BJ (cell line): ENCODE results near the gene CIP2A. TPM values are rescaled to one million over a fixed set of nuclear protein-coding genes. Genes with fewer than 3 reads are reported as not detected.
"Not testable (repeated sequence)": the region's sequence is repeated elsewhere in the genome, so short reads cannot be mapped to it uniquely, and the experiment has no call there.

ENCODE experiments used
- CTCF ChIA-PET: fragments of 350-600 bp; formaldehyde crosslinking; extraction: SDS; loops from one replicate; lab custom pipeline; 2021; ENCODE audit warnings: antibody characterized with exemption, inconsistent platforms; lab: Yijun Ruan, JAX
- POLR2A ChIA-PET: fragments of 300-600 bp; sonication (Branson Sonifier 250); formaldehyde crosslinking; extraction: SDS; loops from one replicate; lab custom pipeline; 2021; ENCODE audit warnings: antibody characterized with exemption; lab: Charles Lee
- DNase-seq: peaks from one replicate; pipeline ENCODE4 v3.0.0-alpha.2; 2011; ENCODE audit warnings: low read depth
- H3K27me3 ChIP-seq: 2 replicates; pipeline ENCODE4 v1.6.0; 2011; ENCODE audit warnings: low read length; ENCODE audit not compliant: control insufficient read depth, insufficient read depth
- H3K36me3 ChIP-seq: 2 replicates; pipeline ENCODE4 v1.5.1; 2011; ENCODE audit warnings: low read length; ENCODE audit not compliant: control insufficient read depth, insufficient read depth
- H3K4me3 ChIP-seq: 2 replicates; pipeline ENCODE4 v1.5.1; 2011; ENCODE audit warnings: low read depth, mild to moderate bottlenecking, control low read depth, low read length
- polyA minus RNA-seq: library from RNA; depleted of rRNA, polyadenylated mRNA; stranded (reverse); fragments of >200 nt; gene quantifications from 2 replicates; pipeline ENCODE4 v1.2.3, GENCODE V29; 2011; rRNA and poly(A)+ RNA removed
- polyA plus RNA-seq: library from polyadenylated mRNA; depleted of rRNA; stranded (reverse); fragments of >200 nt; gene quantifications from 2 replicates; pipeline ENCODE4 v1.2.3, GENCODE V29; 2011; rRNA removed
- TF ChIP-seq, protein P1 (sequence below): IDR thresholded peaks from 2 replicates; pipeline ENCODE4 v1.5.1; 2011; ENCODE audit warnings: low read depth, mild to moderate bottlenecking, control low read depth, inconsistent platforms, low read length, moderate library complexity; ENCODE audit not compliant: insufficient read depth

CIP2A gene
- 8.9 and 17.3 TPM in 2 replicates for polyA plus RNA-seq
- 19.8 and 27.5 TPM in 2 replicates for polyA minus RNA-seq

- TF ChIP-seq, protein P1, sequence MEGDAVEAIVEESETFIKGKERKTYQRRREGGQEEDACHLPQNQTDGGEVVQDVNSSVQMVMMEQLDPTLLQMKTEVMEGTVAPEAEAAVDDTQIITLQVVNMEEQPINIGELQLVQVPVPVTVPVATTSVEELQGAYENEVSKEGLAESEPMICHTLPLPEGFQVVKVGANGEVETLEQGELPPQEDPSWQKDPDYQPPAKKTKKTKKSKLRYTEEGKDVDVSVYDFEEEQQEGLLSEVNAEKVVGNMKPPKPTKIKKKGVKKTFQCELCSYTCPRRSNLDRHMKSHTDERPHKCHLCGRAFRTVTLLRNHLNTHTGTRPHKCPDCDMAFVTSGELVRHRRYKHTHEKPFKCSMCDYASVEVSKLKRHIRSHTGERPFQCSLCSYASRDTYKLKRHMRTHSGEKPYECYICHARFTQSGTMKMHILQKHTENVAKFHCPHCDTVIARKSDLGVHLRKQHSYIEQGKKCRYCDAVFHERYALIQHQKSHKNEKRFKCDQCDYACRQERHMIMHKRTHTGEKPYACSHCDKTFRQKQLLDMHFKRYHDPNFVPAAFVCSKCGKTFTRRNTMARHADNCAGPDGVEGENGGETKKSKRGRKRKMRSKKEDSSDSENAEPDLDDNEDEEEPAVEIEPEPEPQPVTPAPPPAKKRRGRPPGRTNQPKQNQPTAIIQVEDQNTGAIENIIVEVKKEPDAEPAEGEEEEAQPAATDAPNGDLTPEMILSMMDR, result no peak
- CTCF ChIA-PET, result interaction anchor here (0.5 to 1.6 kb wide), 5 partner anchors 9 to 73 kb away, joined by 3 to 6 read pairs (median 4); no protein-coding TSS in a partner anchor
- peak; percentile 73 for DNase-seq
- H3K27me3 ChIP-seq, result no peaks in the 10 kb centered on the region
- POLR2A ChIA-PET, result interaction anchor here (0.6 to 0.9 kb wide), 2 partner anchors 12 to 50 kb away, joined by 4 to 5 read pairs; no protein-coding TSS in a partner anchor
- peak within 1 kb of the TSS; percentile 85 for H3K4me3 ChIP-seq
- no peaks in the 10 kb centered on the region for H3K36me3 ChIP-seq
Measured at GRCh38 chr3:108589081-108589997, at the start of gene CIP2A, which contains the start of gene DZIP3. Gene CIP2A, minus strand, starts transcription at chr3:108589438. Its CDS starts 63 bp downstream, at chr3:108589375. Gene DZIP3, plus strand, starts transcription at chr3:108589722. Its CDS starts 15,685 bp downstream, at chr3:108605407.

- TF ChIP-seq, protein P1, result no peak
- DNase-seq, result no peak
- no peak overlapping the region for H3K4me3 ChIP-seq
- H3K27me3 ChIP-seq, result no peaks in the 10 kb centered on the region
- ChIA-PET CTCF (no interaction called here), POLR2A (no interaction called here)
- no peaks in the 10 kb centered on the region; the same call in 1 of the 2 replicates for H3K36me3 ChIP-seq
Measured at GRCh38 chr3:108629974-108630373, 40.7 kb upstream of the CIP2A start.

DNA sequence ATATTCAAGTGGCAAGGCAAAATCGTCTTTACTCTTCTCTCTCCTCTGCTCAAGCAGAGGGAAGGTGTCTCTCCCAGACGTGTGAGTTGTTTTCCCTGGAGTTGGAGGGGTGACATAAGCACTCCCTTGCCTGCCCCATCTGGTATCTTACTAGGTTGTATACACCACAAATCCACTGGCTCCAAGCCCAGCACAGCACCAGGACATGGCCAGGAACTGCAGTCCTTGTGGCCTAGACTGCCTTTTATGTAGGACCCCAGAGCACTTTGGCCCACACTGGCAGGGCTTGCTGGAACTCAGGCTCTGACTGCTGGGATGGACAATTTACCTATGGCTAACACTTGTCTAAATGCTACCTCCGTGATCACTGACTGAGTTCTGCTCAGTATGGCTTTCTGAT lies 34.3 kb upstream of the CIP2A start:
- H3K4me3 ChIP-seq, result no peak overlapping the region
- no peak for DNase-seq
- CTCF ChIA-PET, result no interaction called here
- H3K27me3 ChIP-seq, result no peaks in the 10 kb centered on the region
- POLR2A ChIA-PET, result no interaction called here
- no peaks in the 10 kb centered on the region; the same call in 1 of the 2 replicates for H3K36me3 ChIP-seq
- TF ChIP-seq, protein P1, result no peak

DNA sequence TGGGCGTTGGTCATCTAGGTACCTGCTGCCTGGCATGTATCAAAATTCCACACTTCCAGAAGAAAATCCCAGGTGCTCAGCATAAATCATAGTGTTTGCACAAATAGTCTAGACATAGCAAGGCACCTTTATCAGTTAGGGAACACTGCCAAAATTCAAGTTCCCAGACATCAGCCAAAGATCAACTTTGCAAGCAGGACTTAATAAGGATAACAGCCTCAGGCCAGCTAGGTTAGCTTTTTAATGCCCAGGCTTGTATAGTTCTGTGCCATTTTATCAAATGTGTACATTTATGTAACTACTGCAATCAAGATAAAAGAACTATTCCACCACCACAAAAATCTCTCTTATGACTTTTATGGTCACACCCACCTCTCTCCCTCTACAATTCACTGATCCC lies 31.0 kb upstream of the CIP2A start:
- H3K4me3 ChIP-seq, result no peak overlapping the region
- POLR2A ChIA-PET, result no interaction called here
- H3K27me3 ChIP-seq, result no peaks in the 10 kb centered on the region
- DNase-seq, result no peak
- CTCF ChIA-PET, result no interaction called here
- TF ChIP-seq, protein P1, result no peak
- no peaks in the 10 kb centered on the region for H3K36me3 ChIP-seq

DNA sequence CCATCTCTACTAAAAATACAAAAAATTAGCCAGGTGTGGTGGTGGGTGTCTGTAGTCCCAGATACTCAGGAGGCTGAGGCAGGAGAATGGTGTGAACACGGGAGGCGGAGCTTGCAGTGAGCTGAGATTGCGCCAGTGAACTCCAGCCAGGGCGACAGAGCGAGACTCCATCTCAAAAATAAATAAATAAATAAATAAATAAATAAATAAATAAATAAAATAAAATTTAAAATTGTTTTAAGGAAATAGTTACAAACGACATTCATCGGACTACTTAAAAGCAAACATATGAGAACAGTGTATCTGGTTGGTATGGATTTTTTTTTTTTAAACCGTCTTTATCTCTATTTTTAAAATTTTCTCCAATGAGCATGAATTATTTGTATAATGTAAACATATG lies 26.9 kb upstream of the CIP2A start:
- H3K36me3 ChIP-seq, DNase-seq, CTCF ChIA-PET, H3K4me3 ChIP-seq, H3K27me3 ChIP-seq, POLR2A ChIA-PET: not testable (repeated sequence)
